Inflammatory macrophage treated with lipopolysaccharide for 1 hour (primary cell): ENCODE measurements around the gene MRPS9.

Experiments used
- DNase-seq, 2 donors: peaks; one replicate each; pipeline ENCODE4 v3.0.0-alpha.2; 2020 to 2022

MRPS9 gene

DNA sequence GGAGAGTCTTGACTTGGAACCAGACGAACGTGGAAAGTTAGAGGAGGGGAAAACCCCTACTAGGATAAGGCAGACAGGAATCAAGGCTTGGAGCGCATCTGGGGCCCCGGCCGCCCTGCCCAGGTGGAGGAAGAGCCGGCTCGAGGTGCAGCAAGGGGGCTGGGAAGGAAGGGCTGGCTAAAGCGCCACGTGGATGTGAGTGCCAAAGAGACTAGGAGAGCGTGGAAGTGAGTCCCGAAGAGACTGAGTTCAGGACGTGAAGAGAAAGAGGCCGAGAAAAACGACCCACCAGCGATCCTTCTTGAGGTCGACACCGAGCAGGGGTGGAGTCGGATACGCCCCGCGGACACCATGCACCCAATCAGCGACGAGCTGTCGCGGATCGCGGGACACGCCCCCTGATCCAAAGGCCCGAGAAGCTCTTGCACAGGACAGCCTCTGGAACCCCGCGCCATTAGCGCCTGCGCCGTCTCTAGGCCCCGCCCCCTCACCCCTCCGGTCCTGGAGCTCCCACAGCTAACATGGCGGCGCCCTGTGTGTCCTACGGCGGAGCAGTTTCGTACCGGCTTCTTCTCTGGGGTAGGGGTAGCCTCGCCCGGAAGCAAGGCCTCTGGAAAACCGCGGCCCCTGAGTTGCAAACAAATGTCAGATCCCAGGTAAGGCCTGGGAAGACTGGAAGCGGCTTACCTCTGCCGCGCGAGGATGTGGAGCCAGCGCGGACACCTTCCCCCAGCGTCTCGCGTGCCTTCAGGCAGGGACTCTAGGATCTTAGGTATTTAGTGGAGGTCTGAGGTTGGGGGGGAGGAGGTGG, at the start of gene MRPS9:
TSS of gene MRPS9 (plus strand) at position 498 of the 811 bp plus-strand sequence. CDS start at position 522, 24 bp downstream.
- peak; percentile 97 for DNase-seq

DNA sequence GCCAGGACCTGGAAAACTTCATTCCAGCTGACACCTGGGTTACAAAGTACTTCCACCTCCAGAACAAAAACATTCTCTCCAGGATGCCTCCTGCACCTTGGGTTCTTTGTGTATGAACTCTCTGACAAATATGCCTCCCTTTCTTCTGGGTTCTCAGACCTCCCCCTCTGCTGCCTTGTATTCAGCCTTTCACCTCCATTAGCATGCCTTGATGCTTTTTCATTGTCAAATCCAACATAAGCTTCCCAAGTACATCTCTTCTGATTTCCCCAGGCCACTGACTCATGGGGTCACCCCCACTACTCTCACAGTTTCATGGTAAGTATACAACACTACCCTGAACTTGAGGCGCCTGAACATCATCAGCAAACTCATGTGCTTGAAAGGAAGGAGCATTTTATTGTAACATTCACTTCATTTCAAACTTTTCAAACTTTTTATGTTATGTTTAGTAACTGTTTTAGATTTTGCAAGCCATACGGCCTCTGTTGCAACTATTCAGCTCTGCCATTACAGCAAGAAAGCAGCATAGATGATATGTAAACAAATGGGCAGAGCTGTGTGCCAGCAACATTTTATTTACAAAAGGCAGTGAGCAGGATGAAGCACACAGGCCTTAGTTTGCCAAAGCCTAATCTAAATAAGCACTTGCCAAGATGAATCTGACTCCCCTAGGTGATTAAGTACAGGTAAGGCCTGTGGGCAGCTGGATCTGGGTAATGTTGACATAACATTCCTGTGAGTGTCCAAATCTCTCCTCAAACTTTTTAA, 32.5 kb upstream of the MRPS9 start:
- no peak for DNase-seq

DNA sequence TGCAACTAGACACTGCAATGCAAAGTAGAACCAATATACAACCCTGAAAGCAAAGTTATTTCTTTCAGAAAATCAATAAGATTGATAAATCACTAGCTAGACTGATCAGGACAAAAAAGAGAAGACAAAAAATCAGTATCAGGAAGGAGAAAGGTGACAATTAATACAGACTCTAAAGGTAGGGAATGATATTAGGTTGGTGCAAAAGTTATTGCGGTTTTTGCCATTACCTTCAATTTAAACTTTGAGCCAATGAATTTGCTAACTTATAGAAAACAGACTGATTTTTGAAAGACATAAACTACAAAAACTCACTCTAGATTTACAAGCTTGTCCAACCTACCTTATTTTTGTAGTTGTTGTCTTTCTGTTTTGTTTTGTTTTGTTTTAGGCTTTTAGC, 30.5 kb upstream of the MRPS9 start:
- no peak for DNase-seq

DNA sequence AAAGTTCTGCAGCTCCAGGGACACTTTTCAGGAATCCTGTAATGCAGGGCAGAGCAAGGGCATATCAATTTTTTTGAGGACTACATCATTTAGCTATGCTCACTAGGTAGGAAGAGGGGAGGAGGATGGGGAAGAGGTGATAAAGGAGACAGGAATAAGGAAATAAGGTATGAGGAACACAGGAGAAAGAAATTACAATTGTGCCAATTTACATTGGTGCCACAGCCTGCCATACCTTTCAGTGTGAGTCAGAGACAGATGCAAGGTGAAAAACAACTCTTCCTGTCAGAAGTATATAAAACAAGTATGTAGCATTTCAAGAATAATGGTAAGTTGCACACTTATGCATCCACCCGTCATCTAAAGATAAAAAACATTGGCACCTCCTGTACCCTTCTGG, 5.4 kb upstream of the MRPS9 start:
- no peak for DNase-seq

DNA sequence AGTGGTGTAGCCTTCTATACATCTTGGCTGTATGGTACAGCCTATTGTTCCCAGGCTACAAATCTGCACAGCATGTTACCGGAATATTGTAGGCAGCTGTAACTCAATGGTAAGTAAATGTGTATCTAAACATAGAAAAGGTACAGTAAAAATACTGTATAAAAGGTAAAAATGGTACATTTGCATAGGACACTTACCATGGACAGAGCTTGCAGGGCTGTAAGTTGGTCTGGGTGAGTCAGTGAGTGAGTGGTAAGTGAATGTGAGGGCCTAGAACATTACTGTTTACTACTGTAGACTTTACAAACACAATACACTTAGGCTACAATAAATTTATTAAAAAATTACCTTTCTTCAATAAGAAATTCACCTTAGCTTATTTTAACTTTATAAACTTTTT, 3.7 kb upstream of the MRPS9 start:
- no peak for DNase-seq

DNA sequence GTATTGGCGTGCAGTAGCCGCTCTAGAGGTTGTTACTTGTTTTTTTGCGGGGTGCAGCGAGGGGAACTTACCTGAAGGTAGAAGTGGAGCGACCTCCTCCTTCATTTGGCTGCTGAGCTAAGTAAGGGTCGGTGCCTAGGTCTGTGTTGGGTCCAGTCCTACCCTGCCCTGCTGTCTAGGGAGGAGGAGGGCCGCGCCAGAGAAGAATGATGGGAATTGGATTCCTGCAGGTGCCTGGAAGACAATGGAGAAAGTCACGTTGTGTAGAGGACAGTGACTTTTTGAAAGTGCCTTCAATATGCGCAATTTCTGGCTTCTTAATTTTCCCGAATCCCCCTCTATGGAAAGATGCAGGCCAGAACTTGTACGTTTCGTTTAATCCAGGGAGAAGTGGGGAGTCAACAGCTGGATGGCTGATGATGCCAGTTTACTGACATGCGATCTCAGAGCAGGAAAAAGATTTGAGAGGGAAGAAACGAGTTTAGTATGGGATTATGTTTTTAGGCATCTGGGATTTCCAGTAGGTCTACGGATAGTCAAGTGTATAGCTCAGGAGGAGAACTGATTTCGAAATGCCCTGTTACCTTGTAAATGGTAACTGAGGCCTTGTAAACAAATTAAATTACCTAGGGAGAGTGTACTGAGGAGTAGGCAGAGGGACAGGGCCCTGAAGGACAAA, 653 bp downstream of the MRPS9 start:
- peak in 1 of 2 donors; percentile 0 for DNase-seq

DNA sequence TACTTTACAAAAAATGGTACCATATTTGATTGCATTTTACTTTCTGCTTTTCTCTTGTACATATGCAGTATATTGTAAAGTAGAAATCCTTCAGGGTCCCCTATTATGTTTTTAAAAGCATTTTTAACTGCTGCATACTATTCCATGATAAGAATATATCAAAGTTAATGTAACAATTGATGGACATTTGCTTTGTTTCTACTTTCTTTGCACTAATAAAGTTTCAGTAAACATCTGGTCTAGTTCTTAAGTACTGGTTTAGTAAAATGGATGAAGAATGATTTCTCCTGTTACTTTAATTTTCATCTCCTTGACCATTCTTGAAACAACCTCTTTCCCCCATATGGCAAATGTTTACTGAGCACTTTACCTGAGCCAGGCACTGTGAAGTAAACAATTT, 1.7 kb downstream of the MRPS9 start:
- DNase-seq = no peak

DNA sequence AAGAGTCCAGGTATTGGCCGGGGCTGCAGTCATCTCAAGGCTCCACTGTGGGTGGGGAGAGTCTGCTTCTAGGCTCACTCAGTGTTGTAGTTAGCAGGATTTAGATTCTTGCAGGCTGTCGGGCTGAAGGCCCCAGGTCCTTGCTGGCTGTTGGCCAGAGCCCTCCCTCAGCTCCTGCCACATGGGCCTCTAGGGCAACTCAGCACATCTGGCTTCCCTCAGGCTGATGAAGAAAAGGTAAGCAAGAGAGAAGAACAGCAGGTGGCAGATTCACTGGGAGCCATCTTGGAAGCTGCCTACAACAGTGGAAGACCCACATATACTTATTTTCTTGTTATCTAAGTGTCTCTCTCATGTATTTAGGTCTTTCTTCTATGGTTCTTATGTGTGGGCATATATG, 4.3 kb downstream of the MRPS9 start:
- DNase-seq = no peak

DNA sequence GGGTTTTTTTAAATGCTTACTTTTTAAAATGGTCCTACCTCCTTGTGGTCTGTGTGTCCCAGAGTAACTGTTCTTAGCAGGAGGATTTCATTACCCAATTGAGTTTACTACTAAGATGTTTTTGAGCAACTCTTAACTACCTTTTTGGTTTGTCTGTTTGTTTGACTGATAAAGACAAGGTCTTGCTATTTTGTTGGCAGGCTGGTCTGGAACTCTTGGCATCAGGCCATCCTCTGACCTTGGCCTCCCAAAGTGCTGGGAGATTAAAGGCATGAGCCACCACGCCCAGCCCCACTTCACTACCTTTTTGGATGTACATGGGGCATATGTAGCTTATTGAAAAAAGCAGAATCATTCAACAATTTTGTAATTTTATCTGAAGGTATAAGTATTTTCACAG, 14.9 kb downstream of the MRPS9 start:
- no peak for DNase-seq

DNA sequence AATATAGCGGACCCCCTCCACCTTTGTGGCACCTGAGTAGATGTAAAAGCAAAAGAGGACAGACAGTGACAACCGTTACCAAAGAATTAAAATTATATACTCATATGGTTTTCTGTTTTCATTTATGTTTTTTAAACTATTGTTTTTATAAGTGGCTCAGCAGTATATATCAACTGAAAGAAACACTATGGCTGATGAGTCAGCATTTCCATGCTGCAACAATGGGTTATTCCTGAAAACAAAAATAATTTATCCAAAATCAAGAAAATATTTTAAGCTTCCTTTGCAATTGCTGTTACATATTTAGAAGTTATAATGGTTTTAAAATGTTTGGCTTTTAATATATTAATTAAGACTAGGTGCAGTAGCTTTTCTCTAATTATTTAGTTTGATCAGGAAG, 17.7 kb downstream of the MRPS9 start:
- no peak for DNase-seq

DNA sequence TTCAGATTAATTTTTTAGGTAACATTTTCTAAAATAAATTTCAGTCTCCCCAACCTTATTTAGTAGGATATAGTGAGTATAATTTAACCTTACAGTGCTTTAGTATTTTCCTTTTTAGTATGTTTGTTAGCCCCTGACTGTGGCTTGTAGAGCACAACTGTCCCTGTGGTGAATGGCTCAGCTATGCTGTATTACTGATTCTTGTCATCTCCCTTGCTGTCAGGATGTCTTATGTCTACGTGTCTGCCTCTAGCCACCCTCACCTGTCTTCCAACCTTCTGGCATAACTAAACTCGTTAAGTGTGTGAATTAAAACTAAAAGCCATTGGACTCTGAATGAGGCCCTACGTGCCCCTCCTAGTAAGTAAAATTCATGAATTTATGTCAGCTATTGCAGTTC, 18.4 kb downstream of the MRPS9 start:
- DNase-seq = no peak

DNA sequence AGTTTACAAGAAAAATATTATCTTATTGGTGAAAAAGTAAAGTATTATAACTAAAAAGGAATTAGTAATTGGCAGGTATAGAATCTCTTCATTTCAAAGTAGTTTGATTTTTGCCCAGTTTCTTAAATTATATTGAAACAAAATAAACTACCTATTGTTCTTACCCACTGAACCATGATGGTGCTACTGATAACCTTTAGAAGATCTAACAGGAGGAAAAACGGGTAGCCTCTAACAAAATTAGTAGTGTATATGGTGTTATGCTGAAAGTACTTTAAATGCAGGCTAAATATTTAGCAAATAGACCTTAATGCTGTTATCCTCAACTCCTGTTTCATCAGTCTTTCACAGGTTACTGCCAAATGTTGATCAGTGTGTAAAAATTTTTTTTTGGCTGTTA, 19.1 kb downstream of the MRPS9 start:
- no peak for DNase-seq

DNA sequence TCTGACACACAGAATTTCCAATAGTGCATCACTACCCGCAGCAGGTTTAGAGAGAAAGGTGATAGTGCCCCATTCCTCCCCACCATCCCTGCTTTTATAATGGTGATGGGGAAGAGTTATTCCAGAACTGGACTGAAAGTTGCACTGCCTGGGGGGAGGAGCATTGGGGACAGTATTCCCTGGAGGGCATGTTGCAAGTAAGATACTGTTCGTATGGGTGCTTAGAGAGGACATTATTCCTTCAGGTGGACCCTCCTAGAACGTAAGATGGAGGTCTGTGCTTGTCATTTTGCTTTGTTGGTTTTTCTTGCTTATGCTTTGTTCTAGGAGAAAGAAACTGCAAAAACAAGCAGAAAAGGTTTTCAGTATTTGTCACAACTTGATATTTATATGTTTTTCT, 23.7 kb downstream of the MRPS9 start:
- no peak for DNase-seq

DNA sequence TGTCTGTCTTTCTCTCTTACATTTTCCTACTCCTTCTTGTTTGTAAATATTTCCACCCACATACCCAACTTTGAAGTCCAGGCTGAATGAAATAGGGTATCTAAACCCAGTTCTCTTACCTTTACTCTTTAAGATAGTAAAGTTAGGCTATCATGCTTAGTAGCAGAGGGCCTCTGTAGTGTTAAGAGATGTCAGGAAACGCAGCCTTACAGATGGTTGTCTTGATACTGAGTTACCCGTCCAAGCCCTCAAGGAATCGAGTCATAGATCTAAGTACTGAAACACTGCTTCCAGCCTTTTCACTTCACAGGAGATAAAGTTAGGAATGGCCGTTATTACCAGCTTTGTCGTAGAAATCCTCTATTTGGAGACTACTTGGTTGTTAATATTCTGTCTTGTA, 24.3 kb downstream of the MRPS9 start:
- DNase-seq = no peak

DNA sequence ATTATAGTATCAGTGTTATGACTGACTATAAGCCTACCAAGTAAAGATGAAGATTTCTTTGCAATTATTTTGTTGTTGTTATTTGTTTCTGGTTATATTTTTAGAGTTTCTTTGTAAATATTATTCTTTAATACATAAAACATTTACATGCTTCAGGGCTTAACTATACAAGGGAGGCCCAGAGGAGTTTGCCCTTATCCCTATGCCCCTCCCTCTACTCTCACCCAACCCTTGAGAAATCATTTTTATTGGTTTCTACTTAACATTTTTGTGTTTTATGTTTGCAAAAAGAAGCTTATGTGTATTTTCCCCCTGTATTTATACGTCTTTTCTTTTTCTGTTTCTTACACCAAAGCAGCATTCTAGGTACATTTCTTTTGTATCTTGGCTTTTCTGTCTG, 30.5 kb downstream of the MRPS9 start:
- no peak for DNase-seq

DNA sequence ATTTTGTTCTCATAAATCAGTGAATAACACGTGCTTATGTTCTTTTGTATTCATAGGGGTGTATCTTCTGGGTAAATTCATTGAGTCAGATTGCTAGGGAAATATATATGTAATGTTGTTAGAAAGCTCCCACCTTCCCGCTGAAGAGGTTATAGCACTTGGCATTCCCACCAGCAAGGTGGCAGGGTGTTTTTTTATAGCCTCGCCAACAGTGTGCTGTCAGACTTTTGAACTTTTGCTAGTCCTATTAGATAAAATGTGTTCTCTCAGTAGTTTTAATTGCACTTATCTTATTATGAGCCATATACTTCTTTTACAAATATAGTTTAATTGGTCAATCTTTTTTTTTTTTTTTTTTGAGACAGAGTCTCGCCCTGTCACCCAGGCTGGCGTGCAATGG, 31.0 kb downstream of the MRPS9 start:
- DNase-seq = no peak

DNA sequence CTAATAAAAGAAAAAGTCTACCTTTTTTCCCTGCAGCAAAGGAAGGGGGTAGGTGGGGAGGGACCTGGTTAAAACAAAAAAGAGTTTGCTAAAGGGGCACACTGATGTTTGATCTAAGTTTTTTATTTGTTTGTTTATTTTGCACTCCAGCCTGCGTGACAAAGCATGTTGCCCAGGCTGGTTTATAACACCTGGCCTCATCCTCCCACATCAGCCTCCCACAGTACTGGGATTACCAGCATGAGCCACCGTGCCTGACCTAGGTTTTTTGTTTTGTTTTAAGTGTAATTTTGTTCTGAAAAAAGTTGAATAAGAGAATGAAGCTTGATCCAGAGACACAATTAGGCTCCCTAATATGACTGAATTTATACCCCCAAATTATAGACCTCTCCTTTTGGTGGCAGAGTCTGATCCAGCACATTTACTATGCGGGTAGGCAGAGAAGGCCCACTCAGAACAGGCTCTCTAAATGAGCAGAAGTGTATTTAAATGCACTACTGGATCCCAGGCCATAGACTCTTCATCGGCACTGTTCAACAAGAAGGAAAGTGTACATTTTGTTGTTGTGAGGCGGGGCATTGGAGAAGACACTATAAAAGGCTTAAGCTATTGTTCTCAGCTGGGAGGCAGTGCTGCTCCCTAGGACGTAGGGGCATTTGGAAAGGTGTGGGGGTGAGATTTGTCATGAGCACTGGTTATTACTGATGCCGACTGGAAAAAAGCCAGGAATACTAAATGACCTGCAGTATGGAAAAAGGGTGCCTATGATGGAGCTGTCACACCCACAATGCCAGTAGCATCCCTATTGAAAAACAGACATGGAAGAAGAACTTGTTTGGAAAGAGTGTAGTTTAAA, 32.4 kb downstream of the MRPS9 start:
- DNase-seq = no peak

DNA sequence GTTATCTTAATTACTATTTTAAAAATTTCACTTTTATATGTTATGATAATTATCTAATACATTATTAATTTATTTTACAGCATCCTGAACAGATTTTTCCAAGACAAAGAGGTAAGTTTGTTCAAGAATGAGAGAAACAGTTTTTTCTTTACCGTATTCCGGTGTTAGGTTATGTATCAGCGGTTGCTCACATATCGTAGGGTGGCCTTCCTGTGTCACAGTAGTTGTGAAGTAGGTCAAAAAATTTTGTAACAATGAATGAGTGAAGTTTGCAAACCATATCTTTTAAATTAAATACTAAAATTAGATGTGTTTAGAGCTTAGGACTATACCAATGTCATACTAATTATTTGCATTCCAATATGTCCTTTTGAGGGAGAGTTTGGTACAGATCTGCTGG, 33.5 kb downstream of the MRPS9 start:
- DNase-seq = no peak

DNA sequence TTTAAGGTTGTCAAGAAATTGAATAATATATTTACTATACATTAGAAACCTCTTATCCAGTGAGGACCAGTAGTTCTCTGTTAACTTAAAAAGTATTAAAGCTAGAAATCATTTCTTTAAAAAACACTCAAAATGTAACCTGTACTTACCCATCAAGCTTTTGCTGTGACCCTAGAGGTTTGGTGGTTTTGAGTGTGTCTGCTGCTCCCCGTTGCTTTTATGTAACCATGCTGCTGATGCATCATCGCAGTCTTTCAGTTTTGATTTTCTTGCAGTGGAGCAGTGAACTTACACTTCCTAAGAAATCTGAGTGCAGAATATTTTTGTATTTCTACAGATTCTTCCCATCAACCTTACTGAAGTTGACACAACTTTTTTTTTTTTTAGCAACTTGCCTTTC, 34.2 kb downstream of the MRPS9 start:
- DNase-seq = no peak

DNA sequence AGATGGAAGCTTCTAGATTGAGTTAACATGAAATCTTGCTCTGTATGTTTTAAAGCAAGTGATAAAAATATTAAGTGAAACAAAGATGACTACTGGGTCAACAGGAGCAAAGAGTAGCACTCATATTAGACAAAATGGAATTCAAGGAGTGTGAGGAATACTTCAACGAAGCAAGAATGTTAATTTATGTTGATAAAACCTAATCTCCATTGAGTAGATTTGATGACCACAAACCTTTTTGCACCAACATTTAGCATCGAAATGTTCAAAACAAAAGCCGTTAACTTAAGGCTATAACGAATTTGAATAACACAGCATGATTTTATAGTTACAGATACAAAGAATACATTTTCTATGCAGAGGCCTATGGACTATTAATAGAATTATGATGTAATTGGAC, 35.7 kb downstream of the MRPS9 start:
- DNase-seq = no peak

DNA sequence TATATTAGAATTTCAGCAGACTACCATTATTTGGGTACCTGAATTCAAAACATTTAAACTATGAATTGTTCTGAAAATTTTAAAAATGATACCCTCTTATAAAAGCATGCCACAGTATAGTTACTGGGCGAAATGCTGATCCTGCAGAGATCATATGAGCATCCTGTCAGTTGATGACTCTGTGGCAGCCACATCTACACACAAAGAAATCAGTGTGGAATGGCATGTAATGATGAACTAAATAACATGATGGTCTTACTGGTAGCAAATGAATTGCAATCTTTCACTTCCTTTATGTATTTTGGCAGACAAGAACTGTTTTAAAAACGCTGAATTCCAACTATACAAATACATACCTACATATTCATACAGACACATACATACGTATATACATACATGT, 38.3 kb downstream of the MRPS9 start:
- DNase-seq = no peak

DNA sequence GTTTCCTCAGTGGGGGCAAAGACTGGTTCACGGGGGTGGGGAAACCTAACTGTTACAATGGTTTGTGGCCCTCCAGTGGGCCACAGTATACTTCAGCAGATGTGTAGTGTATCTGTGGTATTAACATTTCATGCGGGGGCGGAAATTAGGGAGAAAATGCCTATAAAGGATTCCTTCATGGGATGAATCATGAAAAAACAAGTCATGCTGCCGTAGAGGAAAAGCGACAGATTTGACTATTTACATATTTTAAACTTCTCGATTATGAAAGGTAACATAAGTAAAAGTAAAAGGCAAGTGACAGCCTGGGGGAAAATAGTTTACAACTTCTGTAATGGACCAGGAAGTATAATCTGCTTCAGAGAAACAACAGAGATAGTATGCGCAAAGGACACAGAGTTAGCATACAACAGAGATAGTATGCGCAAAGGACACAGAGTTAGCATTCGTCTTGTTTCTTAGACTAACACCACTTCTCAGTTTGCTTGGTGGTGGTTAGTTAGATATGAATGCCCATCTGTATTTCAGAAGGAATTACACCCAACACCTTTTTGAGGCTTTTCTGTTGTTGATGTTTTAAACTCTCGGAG, 41.1 kb downstream of the MRPS9 start:
- DNase-seq = no peak

DNA sequence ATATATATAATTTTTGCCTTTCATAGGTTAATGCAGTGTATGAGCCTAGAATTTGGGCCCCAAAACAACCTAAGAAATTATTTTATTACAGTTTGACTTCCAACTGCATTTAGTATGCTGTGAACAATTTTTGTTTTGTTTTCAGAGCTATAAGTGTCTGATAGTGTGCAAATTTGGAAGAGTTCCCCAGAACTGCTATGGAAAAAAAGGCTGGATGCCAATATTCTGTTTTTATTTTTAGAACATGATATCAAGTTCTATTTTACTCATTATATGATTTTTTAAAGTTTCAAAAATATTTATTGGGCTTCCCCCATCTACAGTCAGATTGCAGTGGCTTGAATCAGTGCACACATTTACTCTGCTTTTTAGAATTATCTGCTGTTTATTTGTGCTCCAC, 42.6 kb downstream of the MRPS9 start:
- no peak for DNase-seq
